Subcutaneous adipose tissue (tissue), 4 donors: ENCODE results near the gene GNAS-AS1. TPM values are rescaled to one million over a fixed set of nuclear protein-coding genes. Genes with fewer than 3 reads are reported as not detected.

Experiments used
- CTCF ChIP-seq: fragments of 450-650 bp; IDR thresholded peaks from one replicate; pipeline ENCODE4 v1.5.1; 2016; ENCODE audit warnings: low read depth, mild to moderate bottlenecking, control low read depth, antibody characterized with exemption, moderate library complexity
- total RNA-seq, 4 donors: library from RNA; depleted of rRNA; stranded (reverse); fragments of >200 nt; gene quantifications; one replicate each; pipeline ENCODE4 v1.1.0, GENCODE V29; 2016

Gene GNAS-AS1
- total RNA-seq, 4 donors from 2014 or later, result 0.34 TPM; not detected in 3

DNA sequence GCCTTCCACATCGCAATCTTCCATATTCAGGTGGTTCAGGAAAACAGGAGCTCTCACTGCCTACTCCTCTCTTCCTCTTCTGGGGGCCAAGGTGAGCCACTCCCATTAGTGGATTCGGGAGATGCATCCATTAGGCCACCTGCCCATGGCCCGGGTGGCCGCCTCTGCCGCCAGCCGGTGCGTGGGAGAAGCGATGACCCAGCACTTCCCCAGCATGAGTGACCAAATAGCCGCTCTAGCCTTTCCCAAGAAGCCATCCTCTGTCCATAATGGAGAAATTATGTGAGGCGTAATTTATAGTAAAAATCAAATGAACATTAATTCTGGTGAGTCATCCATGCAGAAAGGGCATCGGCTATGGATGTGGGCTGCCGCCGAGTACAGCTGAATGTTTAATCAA, 39.4 kb downstream of the GNAS-AS1 start:
- no peak for TF ChIP-seq CTCF

DNA sequence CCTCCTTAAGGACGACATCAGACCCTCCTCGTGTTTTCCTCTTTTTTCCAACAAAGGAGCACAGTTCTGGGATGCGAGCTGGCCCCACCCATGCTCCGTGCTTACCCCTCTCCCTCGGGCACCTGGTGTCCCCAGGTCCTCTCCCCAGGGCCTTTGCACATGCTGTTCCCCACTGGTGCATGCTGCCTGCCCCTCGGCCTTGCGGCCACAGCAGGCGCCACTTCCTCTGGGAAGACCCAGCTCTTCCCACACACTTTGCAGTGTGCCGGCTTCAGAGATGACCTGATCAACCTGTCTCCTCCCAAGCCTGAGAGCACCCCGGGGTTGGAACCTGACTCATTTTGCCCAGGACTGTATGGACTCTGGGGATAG, 39.8 kb downstream of the GNAS-AS1 start:
- TF ChIP-seq CTCF, result no peak

- no peak for TF ChIP-seq CTCF
Measured at GRCh38 chr20:58810116-58810878, 40.4 kb downstream of the GNAS-AS1 start.

DNA sequence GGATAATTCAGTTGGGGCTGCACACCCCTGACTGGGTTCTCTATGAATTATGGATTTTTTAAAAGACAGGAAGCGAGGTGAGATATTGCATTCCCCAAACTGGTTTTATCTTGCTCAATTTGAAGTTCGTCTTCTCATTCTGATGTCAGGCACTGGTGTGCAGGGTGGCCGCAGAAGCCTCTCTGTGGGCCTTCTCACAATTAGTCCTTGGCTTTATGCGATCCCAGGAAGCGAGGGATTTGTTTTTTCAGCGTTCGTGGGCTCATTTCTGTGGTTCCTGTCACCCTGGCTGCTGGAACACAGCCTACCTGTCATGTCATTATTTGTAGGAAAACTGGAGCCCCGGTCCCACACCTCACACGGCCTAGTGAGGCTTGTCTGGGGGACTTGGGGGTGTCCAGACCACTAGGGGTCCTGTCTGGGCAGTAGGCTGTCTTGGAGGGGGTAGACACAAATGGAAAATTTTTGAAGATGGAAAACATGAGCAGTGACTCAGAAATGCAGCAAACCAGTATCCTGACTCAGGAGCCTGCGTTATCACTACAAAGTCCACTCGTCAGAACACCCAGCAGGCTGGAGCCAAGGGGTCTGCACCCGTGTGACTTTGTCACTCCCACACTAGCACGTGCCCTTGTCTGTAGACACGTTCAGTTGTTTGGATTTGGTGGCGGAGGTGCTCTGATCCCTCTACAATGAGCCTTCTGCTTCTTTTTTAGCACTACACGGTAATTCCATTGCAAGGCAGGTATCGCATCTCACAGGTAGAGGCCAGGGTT, 42.2 kb downstream of the GNAS-AS1 start:
- no peak for TF ChIP-seq CTCF

- TF ChIP-seq CTCF, result no peak
Measured at GRCh38 chr20:58807801-58808200, 42.9 kb downstream of the GNAS-AS1 start.

DNA sequence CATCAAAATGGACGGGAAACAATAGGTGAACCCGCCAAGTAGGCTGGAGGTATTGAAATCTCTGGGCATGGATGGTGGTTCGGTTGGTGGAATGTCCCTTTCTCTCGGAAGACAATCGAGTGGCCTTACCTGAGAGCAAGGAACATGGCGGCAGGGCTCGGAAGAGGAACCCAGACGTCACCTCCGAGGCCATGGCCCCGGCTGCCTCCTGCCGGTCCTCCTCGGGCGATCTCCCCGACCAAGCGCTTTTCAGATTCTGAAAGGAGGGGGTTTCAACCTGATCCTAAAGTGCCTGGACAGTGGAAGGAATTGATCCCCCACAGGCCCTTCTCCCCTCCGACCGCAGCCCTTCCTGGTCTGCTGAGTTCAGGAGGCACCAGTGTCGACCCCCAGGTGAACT, 47.2 kb downstream of the GNAS-AS1 start:
- no peak for TF ChIP-seq CTCF

DNA sequence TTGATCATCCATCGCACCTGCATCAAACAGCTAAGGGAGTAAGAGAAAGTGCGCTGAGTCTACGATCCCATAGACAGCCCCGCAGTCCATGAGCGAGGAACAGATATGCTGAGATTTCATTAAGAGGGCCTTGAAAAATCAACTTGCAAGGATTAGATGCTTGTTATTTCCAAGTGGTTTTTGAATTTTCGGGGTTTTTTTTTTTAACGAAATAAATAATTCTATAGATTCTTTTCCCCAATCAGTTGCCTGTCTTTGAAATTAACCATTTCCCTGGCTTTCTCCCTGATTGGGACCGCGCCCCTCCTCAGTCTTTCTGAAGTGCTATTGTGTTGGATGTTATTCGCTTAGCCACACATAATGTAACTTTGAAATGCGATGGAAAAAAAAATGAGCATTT, 48.6 kb downstream of the GNAS-AS1 start:
- no peak for TF ChIP-seq CTCF
